ENCODE data around the gene UHRF1.

UHRF1 gene

GRCh38 chr19:4916292-4917082, 7.2 kb downstream of the UHRF1 start:
- Histone ChIP-seq H3K4me1 (peaks cover 0 to 14% (median 10%) of the 10 kb centered on the region in 4 donors), H3K36me3 (no peaks in the 10 kb centered on the region), H3K4me3 (peak overlapping the region; percentile 2 to 18), H3K27me3 (no peaks in the 10 kb centered on the region), H3K27ac (no peak overlapping the region), H3K9me3 (no peaks in the 10 kb centered on the region)
- TF ChIP-seq, protein P1, sequence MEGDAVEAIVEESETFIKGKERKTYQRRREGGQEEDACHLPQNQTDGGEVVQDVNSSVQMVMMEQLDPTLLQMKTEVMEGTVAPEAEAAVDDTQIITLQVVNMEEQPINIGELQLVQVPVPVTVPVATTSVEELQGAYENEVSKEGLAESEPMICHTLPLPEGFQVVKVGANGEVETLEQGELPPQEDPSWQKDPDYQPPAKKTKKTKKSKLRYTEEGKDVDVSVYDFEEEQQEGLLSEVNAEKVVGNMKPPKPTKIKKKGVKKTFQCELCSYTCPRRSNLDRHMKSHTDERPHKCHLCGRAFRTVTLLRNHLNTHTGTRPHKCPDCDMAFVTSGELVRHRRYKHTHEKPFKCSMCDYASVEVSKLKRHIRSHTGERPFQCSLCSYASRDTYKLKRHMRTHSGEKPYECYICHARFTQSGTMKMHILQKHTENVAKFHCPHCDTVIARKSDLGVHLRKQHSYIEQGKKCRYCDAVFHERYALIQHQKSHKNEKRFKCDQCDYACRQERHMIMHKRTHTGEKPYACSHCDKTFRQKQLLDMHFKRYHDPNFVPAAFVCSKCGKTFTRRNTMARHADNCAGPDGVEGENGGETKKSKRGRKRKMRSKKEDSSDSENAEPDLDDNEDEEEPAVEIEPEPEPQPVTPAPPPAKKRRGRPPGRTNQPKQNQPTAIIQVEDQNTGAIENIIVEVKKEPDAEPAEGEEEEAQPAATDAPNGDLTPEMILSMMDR (IDR thresholded peaks at IDR 0.05) = no peak
- no peak for DNase-seq
- intact Hi-C loops (cut with DNase I; ENCODE audit: low total_unique reads) = no loop called here

- intact Hi-C loops (cut with DNase I; ENCODE audit: low total_unique reads) = no loop called here
- TF ChIP-seq, protein P1 (IDR thresholded peaks at IDR 0.05) = no peak
- Histone ChIP-seq H3K9me3 (no peaks in the 10 kb centered on the region), H3K36me3 (no peaks in the 10 kb centered on the region), H3K4me1 (no peaks in the 10 kb centered on the region), H3K27me3 (no peaks in the 10 kb centered on the region), H3K4me3 (no peak overlapping the region), H3K27ac (no peak overlapping the region)
- DNase-seq = no peak
These were observed 13.4 kb downstream of the UHRF1 start for GRCh38 chr19:4922530-4923275.

GRCh38 chr19:4923276-4923747, 14.0 kb downstream of the UHRF1 start:
- H3K4me3 ChIP-seq = no peak overlapping the region
- DNase-seq = no peak
- no peak overlapping the region for H3K27ac ChIP-seq
- H3K9me3 ChIP-seq = no peaks in the 10 kb centered on the region
- intact Hi-C loops (cut with DNase I; ENCODE audit: low total_unique reads) = no loop called here
- no peaks in the 10 kb centered on the region for H3K27me3 ChIP-seq
- no peaks in the 10 kb centered on the region for H3K4me1 ChIP-seq
- TF ChIP-seq, protein P1 (IDR thresholded peaks at IDR 0.05) = no peak
- H3K36me3 ChIP-seq = no peaks in the 10 kb centered on the region

DNA sequence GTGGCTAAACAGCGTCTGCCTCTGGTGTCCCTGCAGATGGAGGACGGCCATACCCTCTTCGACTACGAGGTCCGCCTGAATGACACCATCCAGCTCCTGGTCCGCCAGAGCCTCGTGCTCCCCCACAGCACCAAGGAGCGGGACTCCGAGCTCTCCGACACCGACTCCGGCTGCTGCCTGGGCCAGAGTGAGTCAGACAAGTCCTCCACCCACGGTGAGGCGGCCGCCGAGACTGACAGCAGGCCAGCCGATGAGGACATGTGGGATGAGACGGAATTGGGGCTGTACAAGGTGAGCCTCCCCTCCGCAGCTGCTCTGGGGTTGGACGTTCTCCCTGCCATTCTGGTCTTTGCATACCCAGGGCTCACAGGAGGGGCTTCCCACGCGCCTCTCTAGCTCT, 19.9 kb downstream of the UHRF1 start:
- intact Hi-C loops (cut with DNase I; ENCODE audit: low total_unique reads) = no loop called here
- DNase-seq = no peak
- H3K9me3 ChIP-seq = no peaks in the 10 kb centered on the region

GRCh38 chr19:4930664-4931063, 21.4 kb downstream of the UHRF1 start:
- no peaks in the 10 kb centered on the region for H3K9me3 ChIP-seq
- H3K27me3 ChIP-seq = no peaks in the 10 kb centered on the region
- no peaks in the 10 kb centered on the region for H3K4me1 ChIP-seq
- DNase-seq = no peak
- no peak overlapping the region for H3K4me3 ChIP-seq
- TF ChIP-seq, protein P1 (IDR thresholded peaks at IDR 0.05) = no peak
- H3K36me3 ChIP-seq = no peaks in the 10 kb centered on the region
- intact Hi-C loops (cut with DNase I; ENCODE audit: low total_unique reads) = no loop called here
- H3K27ac ChIP-seq = no peak overlapping the region

More for the DNA sequence above, 19.9 kb downstream of the UHRF1 start:
- Histone ChIP-seq H3K36me3 (no peaks in the 10 kb centered on the region), H3K27me3 (no peaks in the 10 kb centered on the region), H3K4me3 (no peak overlapping the region), H3K27ac (no peak overlapping the region), H3K4me1 (no peaks in the 10 kb centered on the region)
- TF ChIP-seq, protein P1 (IDR thresholded peaks at IDR 0.05) = no peak
